ENCODE measurements around the gene ADAMTS1.

ADAMTS1 gene

DNA sequence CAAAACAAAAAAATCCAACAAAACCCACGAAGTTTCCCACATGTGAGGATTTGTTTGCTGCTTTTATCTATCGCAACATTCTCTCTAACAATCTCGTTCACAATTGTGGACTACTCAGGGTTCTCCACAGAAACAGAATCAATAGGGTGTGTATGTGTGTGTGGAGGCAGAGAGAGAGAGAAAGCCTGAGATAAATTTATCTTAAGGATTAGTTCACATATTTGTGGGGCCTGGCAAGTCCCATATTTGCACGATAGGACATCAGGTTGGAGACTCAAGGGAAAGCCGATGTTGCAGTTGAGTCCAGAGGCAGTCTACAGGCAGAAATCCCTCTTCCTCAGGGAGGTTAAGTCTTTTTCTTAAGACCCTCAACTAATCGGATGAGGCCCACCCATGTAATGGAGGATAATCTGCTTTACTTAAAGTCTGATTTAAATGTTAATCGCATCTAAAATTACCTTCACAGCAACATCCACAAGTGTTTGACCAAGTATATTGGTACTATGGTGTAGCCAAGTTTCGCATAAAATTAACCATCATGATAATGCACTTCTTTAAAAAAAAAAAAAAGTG, 31.7 kb downstream of the ADAMTS1 start:
- DNase-seq (ENCODE audit: low read depth in 2 of 2, low spot score in 1 of 2), result no peak

DNA sequence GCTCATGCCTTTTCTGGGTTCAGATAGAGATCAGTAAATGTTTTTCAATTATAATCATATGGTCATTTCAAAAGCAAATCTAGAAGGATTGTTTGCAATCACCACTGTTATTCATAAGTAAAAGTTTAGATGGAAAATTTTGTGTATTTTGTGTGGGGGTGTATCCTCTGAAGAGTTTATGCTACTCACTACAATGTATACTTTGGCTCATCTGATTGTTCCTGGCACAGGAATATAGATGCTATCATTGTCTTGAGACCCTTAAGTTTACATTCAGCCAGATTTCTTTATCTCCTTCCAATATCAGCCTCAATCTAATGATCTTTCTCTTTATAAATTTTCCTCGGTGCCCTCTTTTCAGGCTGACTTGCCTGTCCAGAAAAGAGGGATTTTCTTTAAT, 33.0 kb downstream of the ADAMTS1 start:
- no peak for DNase-seq (ENCODE audit: low read depth in 2 of 2, low spot score in 1 of 2)

DNA sequence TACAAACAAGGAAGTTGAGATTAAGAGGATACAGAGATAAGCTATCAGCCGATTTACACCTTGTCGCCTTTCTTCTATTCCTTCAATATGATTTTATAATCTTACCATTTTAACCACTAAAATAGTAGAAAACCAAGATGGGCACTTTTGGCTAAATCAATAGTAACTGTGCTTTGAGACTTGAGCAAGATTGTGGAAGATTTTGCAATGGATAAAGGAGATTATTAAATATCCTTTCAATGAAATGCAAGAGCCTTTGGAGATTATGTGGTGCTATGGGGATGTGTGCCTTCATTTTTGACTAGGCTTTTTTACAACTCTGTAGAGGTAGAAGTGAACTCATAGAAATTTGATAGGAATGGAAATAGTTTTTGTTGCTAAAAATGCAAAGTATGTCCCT, 33.7 kb downstream of the ADAMTS1 start:
- no peak for DNase-seq (ENCODE audit: low read depth in 2 of 2, low spot score in 1 of 2)

DNA sequence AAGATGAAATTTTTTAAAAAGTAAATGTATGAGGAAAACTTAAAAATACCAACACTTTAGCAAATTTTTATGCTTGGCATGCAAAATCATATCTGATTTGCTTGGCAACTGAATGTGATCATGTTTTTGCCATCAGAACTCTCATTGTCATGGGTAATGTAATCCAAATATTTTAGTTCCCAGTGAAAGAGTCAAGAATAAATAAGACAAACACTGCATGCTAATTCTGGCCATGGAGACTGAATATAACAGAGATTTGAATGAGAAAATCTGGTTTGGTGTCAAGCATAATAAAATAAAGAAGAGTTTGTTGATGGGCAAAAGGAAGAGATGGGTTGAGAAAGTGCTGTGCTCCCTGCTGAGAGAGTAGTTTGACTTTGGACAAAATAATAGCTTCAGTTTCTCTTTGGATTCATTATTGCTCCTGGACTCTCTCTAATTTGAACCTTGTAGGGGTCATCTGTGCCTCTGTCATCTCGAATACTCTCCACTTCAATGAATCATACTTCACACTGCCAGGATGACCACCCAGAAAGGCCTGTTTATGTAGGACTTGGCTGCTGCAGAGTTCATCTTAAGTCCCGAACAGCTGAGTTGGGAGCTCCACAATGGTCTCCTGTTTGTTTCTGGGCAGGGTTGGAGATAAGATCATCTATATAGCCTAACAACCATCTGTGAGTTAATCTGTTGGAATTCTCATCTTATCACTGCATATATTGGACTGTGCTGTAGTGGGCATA, 34.4 kb downstream of the ADAMTS1 start:
- no peak for DNase-seq (ENCODE audit: low read depth in 2 of 2, low spot score in 1 of 2)

DNA sequence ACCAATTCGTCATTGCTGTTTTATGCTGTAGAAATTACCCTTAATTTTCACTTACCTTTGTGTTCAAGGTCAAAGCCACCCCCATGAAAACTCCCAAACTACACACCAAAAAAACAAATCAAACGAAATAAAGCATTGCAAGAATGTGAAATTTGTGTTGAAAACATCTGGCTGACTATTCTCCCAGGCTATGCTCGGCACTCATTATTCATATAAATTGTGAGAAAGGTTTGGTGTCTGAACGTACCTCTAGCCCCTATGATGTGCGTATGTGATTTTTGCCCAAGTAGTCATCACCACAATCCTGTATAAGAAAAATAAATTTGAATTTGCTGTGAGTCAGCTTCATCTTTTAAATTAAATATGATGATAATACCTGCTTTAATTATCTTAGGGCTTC, 34.9 kb downstream of the ADAMTS1 start:
- DNase-seq (ENCODE audit: low read depth in 2 of 2, low spot score in 1 of 2), result no peak

DNA sequence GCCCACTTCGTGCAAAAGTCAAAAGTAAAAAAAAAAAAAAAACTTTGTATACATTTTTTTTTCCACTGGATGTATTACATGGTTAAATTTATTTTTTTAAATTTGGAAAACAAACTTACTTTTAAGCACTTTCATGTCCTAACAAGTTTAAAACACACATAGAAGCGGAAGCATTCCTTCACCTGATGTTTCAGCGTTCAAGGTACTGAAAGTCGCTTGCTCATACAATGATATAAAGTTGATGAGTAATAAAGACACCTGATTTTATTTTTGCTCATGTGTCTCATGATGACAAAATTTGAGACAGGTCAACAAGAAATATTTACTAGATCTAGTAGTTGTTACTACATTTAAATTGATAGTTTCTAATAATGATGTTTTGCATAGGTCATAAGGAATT, 35.5 kb downstream of the ADAMTS1 start:
- no peak for DNase-seq (ENCODE audit: low read depth in 2 of 2, low spot score in 1 of 2)

DNA sequence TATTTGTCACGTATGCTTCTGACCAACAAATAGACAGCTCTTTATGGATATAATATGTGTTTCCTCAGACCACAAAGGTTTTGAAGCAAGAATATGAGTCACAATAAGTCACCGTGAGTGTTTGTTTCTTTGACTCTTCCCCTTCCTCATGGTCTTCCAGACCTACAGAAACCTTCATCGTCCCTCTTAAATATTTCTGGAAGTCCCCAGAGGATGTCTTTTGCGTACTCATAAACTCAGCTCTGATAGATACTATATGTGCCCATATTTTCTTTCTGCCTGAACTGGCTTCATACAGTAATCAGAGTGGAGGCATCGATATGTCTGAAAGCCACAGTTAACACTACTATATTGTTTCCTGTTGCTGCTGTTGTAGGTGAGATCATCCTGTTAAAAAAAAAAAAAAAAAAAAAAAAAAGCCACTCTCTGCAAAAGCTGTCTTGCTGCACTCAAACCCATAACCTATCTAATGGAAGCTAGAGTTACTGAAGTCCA, 38.4 kb downstream of the ADAMTS1 start:
- no peak for DNase-seq (ENCODE audit: low read depth in 2 of 2, low spot score in 1 of 2)

DNA sequence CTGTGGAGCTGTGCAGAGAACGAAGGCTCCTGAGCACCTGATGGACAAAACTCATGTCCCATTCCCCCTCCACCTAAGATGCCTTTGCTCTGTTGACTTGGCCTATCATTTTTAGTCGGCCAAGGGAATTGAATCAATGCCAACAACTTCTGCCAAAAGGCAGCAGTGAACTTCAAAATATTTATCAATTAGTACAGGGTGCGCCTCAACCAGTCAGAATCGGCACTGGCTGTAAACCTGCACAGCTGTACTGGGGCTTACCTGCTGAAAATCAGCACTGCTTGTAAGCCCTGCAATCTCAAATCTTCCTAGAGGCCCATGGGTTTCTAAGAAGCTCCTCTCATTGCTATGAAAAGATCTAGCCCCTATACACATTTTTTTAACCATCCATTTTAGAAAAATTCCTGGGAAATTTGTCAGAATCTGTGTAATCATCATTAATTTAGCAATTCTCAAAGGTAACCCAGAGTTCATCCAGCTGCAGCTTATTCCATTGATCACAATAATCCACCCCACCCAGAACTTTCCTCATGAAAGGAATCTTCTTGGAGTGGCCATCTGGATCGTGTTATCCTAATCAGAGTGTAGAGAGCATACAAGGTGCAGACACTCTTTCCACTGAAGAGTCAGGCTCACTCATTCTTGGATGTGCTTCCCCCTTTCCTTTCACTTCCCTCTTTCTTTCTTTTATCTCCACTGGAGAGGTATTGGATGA, 40.2 kb downstream of the ADAMTS1 start:
- DNase-seq (ENCODE audit: low read depth in 2 of 2, low spot score in 1 of 2), result no peak

DNA sequence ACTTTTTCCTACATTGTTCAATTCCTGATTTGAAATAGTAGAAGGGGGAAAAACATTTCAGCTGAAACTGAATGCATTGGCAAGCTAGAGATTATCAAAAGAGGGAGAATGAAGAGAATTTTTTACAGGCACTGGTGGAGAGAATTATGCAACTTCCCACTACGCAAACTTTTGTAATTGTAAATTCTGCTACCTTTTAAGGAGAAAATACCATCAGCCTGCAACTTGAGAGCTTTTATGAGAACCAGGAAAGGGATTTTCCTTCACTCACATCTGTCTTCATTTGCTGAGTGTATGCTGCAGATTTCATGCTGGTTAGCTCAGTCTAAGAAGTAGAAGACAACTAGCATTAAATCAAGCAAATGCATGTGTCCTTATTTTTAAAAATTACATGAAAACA, 43.7 kb downstream of the ADAMTS1 start:
- DNase-seq (ENCODE audit: low read depth in 2 of 2, low spot score in 1 of 2), result no peak

DNA sequence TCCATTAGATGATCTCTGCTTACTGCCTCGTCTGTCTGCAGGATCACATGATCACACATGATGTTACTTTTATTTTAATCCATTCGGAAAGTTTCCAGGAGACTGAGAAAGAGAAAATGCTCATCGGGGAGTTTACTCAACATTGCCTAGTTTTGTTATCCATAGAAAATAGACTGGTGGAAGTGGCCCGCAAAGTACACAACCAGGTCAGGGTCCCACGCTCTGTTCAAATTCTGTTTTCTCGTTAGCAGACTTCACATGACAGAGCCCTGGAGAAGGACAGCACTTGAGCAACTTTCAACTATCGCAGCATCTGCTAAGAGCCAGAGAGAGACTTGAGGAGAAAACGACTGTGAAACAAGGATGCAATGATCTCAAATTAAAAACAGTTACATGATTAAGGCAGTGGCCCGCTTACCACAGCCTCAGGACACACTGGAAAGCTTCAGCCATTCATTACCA, 44.2 kb downstream of the ADAMTS1 start:
- DNase-seq (ENCODE audit: low read depth in 2 of 2, low spot score in 1 of 2), result no peak

DNA sequence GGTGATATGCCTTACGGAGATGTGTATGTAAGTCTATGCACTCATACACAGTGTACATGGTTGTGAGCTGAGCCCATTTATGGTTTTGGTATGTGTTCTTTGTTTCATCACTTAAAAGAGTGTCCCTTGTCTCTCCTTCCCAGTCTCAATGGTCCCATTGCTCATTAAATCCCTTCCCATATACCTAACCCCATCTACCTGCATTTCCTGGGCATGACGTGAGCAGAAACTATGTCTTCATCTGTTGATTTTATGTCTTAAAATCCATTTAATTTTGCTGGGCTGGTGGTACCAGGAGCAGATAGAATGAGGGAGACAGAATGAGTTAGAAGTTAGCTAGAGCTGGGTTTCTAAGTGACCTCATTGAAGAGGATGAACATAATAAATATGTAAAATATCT, 44.8 kb downstream of the ADAMTS1 start:
- no peak for DNase-seq (ENCODE audit: low read depth in 2 of 2, low spot score in 1 of 2)

DNA sequence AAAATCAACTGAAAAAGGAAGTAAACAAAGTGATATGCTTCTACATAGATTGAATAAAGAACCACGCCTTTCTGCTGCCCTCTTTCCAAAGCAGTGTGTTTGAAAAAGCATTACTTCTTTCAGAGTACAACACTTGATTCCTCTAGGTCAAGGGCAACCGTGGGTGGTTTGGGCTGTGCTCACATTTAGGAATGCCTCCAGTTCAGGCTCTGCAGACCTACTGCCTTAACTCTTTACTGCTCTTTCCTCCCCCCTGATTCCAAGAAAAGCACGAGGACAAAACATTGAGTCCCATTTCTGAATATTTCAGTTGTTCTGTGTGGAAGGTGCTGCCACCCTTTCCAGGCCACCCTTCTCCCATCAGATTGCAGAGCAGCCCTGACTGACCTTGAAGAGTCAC, 45.2 kb downstream of the ADAMTS1 start:
- no peak for DNase-seq (ENCODE audit: low read depth in 2 of 2, low spot score in 1 of 2)

DNA sequence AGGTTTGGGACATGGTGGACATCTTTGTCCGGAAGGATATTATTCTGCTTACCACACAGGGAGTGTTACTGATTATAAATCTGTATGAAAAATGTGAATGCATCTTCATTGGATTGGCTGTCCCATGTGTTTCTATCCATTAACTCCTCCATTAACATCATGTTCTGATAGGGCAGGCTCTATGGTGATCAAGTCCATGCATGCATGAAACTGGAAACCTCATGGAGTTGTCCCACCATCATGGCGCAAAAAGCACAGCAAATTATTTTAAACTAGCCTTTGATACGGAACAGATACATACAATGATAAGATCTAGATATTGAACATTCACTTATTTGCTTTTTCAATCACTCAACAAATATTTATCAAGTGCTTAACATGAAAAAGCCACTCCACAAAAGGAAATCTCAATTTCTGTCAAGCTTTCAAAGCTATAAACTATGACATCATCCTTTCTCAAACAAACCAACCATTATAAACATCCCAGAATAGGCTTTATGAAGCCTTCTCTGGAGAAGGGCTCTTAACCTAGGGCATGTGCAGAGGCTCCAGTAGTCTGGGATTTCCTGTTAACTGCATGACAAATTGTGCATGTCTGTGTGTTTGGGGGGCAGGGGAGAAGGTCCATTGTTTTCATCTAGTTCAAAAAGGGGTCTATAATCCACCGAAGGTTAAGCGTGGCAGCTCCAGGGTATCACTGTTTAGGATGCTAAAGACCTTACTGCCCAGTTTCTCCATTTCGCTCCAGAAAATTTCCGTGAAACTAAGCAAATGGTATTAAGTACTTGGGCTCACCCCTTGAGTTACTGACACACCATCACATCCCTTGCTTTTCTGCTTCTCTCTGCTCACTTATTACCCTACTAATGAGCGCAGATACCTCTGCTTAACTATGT, 46.1 kb downstream of the ADAMTS1 start:
- DNase-seq (ENCODE audit: low read depth in 2 of 2, low spot score in 1 of 2), result no peak

DNA sequence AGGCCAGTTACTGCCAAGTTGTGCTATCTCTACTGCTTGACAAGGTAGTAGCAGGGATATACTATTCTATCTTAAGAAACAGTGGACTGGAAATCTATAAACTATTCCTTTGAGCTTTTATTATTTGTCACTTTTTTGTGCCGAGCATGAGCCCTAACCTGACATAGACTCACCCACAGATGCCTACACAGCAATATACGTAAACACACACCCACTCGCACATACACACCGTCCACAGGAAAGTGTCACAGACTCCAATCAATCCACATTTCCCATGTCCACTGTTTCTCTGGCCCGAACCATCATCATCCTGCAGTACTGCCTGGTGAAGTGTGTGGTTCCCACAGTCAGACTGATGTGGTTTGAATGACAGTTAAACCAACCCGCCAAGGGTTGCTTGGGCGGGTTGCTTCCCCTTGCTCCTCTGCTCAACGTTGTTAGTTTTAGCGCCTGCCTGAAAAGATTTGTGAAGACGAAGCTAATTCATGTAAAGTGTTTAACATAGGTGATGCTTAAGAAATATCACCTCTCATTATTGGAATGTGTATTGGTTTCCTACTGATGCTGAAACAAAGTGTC, 47.2 kb downstream of the ADAMTS1 start:
- DNase-seq (ENCODE audit: low read depth in 2 of 2, low spot score in 1 of 2), result no peak

DNA sequence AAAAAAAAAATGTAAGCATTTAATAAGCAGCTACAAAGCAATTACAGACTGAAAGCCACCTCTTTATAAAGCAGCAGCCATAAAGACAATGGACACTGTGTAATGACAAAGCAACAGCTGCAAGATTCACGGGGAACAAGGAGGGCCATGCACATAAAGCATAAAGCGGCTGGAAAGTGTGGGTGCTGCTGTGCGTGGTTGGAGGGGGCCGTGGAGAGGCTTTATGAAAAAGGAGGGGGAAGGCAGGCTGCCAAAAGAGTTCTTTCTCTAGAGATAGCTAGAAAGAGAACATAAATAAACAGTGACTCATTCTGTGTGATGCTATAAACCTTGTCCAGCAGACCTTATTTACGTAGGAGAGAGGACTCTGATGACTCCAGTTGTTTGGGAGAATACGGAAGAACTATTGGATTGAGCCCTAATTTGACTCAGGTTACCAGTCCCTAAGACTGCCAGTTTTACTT, 49.3 kb downstream of the ADAMTS1 start:
- no peak for DNase-seq (ENCODE audit: low read depth in 2 of 2, low spot score in 1 of 2)

DNA sequence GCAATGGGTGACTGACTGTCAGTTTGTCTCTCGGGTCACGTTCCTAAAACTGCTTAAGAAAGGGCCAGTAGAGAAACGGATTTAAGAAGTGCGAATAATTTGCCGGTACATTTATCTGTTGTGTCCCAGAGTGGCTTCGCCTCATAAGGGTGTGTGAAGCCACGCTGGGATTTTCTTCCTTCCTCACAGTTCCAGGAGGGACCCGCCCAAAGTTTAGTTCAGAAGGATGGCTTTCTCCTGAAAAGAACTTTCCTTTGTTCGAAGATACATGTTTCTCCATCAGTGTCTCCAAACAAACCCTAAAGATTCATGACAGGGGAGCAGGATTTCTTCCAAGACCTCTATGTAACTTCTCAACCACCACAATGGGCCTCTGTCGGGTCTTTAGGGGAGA, 49.8 kb downstream of the ADAMTS1 start:
- DNase-seq (ENCODE audit: low read depth in 2 of 2, low spot score in 1 of 2), result no peak

DNA sequence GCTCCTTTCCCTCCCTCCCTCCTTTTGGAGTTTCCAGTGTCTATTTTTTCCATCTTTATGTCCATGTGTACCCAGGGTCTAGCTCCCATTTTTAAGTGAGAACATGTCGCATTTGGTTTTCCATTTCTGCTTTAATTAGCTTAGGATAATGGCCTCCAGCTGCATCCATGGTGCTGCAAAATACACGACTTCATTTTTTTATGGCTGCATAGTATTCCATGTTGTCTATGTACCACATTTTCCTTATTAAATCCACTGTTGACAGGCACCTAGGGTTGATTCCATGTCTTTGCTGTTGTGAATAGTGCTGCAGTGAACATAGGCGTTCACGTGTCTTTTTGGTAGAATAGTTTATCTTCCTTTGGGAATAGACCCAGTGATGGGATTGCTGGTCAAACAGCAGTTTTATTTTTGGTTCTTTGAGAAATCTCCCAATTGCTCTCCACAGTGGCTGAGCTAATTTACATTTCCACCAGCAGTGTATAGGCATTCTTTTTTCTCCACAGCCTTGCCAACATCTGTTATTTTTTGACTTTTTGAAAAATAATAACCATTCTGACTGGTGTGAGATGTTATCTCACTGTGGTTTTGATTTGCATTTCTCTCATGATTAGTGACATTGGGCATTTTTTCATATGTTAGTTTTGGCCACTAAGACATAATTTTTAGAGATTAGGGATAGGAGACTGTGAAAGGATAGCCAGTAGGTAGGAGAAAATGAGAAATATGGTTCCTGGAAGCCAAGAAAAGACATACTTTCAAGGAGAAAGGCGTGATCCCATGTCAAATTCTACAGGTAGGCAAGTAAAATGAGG, 50.4 kb downstream of the ADAMTS1 start:
- no peak for DNase-seq (ENCODE audit: low read depth in 2 of 2, low spot score in 1 of 2)

DNA sequence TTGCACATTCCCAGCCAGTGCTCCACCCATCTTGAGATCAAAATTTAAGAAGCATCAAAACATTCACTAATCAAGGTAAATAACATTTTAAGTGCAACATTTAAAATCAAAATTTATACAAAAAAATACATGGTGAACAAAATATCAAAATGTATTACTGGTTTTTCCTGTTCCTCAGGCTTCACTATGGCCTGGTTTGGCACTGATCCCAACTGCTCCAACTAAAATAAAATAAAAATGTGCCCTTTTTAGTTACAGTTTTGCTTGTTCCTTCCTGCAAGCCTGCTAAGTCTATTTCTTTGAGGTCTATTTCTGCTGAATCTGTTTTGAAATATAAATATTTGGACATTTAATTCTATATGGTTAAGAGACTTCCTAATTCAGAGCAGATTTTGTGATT, 54.9 kb downstream of the ADAMTS1 start:
- DNase-seq (ENCODE audit: low read depth in 2 of 2, low spot score in 1 of 2), result no peak

DNA sequence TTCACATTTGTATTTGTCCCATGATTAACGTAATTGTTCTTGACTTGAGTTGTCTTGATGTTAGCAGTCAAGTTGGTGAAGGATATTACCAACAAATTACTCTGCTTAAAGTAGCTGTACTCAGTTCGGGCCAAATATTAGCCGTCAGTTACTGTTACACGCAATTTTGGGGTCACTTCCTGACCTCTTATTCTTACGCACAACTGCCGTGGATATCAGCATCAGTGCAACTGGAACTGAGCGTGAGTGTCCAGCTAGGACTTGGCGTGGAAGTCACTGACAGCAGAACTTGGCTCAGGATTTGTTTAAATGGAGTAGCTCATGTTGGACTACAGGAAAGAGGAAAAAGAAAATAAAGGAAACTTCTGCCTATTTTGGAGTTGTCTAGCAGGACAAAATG, 56.4 kb downstream of the ADAMTS1 start:
- no peak for DNase-seq (ENCODE audit: low read depth in 2 of 2, low spot score in 1 of 2)
